HEK293T (cell line): Measurements from ENCODE around the gene C16orf54.

ENCODE experiments used
- FOXK2 ChIP-seq: fragments of 450-650 bp; IDR thresholded peaks from 2 replicates; pipeline ENCODE4 v1.6.1; 2016; ENCODE audit warnings: mild to moderate bottlenecking
- FOXM1 ChIP-seq: fragments of 450-650 bp; IDR thresholded peaks from 2 replicates; pipeline ENCODE4 v1.6.1; 2017; ENCODE audit warnings: mild to moderate bottlenecking, borderline replicate concordance
- NFRKB ChIP-seq: fragments of 450-650 bp; IDR thresholded peaks from 2 replicates; pipeline ENCODE4 v1.6.1; 2016; ENCODE audit warnings: mild to moderate bottlenecking, moderate library complexity
- PKNOX1 ChIP-seq: fragments of 450-650 bp; IDR thresholded peaks from 2 replicates; pipeline ENCODE4 v1.6.1; 2016
- SUZ12 ChIP-seq: fragments of 450-650 bp; IDR thresholded peaks from 2 replicates; pipeline ENCODE4 v1.6.1; 2016; ENCODE audit warnings: mild to moderate bottlenecking

GRCh38 chr16:29714396-29714795 lies 31.4 kb downstream of the C16orf54 start:
- TF ChIP-seq FOXM1 (no peak), NFRKB (no peak), SUZ12 (no peak), FOXK2 (no peak), PKNOX1 (no peak)
